Dermis blood vessel endothelial cell (primary cell): ENCODE data around the gene DNAI4. TPM values are rescaled to one million over a fixed set of nuclear protein-coding genes. Genes with fewer than 3 reads are reported as not detected.

ENCODE experiments used
- total RNA-seq: library from RNA; depleted of rRNA; stranded (reverse); fragments of >200 nt; gene quantifications from 2 replicates; pipeline ENCODE4 v1.2.3, GENCODE V29; 2014

The DNAI4 gene
- total RNA-seq, 1 donor from 2014 or later: 3.7 TPM

Other genes starting within 250 kb of the DNAI4 start
- gene DYNLT5, start 172.4 kb downstream of the DNAI4 start, total RNA-seq: 1.1 and 3.9 TPM in 2 replicates
- not detected in 2 replicates for gene INSL5, start 123.6 kb downstream of the DNAI4 start, total RNA-seq
- gene MIER1, start 134 bp upstream of the DNAI4 start, total RNA-seq: 26.9 and 34.0 TPM in 2 replicates
- gene SLC35D1, start 129.3 kb upstream of the DNAI4 start, total RNA-seq: 5.9 and 7.0 TPM in 2 replicates
- gene C1orf141, start 210.1 kb upstream of the DNAI4 start, total RNA-seq: not detected in 2 replicates
- gene IL23R, start 241.6 kb upstream of the DNAI4 start, total RNA-seq: not detected in 2 replicates